ENCODE results near the gene NKD2.
A peak's percentile ranks its signal among the peaks of the same experiment; 100 is the strongest.
"Not testable (repeated sequence)": the region's sequence is repeated elsewhere in the genome, so short reads cannot be mapped to it uniquely, and the experiment has no call there.

Gene NKD2

GRCh38 chr5:979100-979817 lies 29.3 kb upstream of the NKD2 start:
- DNase-seq, result no peak

DNA sequence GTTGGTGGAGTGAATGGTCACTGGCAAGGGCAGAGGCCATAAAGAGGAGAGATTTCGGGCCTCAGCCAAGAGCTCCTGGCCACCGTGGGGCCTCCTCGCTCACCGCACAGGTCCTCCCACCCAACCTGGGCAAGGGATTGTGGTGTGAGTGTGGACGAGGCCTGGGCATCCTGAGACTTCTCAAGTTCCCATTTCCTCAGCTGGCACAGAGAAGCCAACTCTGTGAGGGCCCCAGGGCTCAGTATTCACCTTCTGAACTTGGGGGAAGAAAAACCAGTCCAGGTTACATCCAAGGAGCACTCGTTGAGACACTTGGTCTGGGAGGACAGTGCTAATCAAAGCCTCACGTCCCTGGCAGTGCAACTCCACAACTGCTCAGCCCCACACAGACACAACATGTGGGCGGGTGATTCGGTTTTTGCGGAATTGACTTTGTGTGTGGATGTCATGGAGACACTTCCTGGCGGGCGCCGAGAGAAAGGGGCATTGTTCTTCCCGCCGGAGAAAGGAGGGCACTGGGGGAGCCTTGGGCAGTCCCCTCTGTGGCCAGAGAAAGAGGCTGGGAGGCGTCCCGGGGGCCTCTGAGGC lies 28.5 kb upstream of the NKD2 start:
- peak in 5 of 14 donors; percentile 12 to 51 (median 24) for DNase-seq

DNA sequence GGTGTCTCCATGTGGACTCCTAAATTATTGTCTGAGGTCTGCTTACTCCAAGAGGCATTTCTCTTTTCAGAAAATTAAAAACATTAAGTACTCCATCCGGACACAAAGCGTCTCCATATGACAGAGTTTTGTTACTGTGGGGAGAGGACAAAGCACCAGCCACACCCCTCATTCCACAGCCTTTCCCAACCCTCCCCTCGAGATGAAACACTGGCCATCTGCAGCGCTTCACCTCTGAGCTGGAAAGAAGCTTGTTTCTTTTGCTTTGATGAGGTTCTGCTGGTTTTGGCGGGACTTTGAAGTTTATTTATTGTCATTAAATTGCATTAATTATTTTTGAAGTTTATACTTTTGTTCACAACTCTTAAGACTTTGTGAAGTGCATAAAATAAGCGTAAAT lies 27.6 kb upstream of the NKD2 start:
- DNase-seq, result no peak

GRCh38 chr5:981456-981855 lies 27.1 kb upstream of the NKD2 start:
- DNase-seq, result no peak

GRCh38 chr5:982377-983237 lies 26.0 kb upstream of the NKD2 start:
- DNase-seq, result no peak

DNA sequence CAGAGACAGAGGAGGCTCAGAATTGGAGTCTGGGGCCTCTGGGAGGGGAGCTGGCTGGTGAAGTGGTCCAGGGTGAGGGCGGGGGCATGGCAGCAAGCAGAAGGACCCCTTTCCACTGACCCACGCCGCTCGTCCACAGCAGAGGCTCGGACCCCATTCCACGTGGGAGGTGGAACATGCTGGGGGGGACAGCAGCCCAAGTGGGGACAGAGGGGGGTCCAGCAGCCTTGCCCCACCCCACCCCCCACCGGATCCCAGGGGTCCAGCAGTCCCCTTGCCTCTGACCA lies 25.4 kb upstream of the NKD2 start:
- DNase-seq, result no peak

DNA sequence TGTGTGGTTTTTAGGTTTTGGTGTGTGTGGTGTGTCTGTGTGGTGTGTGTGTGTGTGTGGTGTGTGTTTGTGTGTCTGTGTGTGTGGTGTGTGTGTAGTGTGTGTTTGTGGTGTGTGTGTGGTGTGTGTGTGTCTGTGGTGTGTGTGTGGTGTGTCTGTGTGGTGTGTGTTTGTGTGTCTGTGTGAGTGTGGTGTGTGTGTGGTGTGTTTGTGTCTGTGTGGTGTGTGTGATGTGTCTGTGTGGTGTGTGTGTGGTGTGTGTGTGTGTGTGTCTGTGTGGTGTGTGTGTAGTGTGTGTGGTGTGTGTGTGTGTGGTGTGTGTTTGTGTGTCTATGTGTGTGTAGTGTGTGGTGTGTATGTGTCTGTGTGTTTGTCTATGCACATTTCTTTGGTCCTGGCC lies 25.0 kb upstream of the NKD2 start:
- DNase-seq, result no peak

- no peak for DNase-seq
Observed at GRCh38 chr5:984774-985173, 23.8 kb upstream of the NKD2 start.

GRCh38 chr5:987761-988160 lies 20.8 kb upstream of the NKD2 start:
- no peak for DNase-seq

DNA sequence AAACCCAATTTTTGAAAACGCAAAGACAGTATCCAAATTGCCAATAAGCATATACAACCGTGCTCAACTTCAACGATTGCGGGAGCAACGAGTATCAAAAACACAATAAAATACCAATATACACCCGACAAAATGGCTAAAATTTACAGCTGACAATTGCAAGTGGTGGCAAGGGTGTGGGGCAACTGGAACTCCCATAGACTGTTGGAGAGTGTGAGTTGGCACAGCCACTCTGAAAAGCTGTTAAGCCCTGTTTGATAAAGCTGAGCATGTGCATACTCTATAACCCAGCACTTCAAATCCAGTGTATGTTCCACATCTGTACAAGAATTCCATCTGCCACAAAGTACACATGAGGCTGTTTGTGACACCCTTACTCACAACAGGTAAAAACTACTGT lies 20.3 kb upstream of the NKD2 start:
- no peak for DNase-seq

- DNase-seq, result peak in 9 of 14 donors; percentile 6 to 70 (median 40)
Observed at GRCh38 chr5:989961-990530, 18.6 kb upstream of the NKD2 start.

DNA sequence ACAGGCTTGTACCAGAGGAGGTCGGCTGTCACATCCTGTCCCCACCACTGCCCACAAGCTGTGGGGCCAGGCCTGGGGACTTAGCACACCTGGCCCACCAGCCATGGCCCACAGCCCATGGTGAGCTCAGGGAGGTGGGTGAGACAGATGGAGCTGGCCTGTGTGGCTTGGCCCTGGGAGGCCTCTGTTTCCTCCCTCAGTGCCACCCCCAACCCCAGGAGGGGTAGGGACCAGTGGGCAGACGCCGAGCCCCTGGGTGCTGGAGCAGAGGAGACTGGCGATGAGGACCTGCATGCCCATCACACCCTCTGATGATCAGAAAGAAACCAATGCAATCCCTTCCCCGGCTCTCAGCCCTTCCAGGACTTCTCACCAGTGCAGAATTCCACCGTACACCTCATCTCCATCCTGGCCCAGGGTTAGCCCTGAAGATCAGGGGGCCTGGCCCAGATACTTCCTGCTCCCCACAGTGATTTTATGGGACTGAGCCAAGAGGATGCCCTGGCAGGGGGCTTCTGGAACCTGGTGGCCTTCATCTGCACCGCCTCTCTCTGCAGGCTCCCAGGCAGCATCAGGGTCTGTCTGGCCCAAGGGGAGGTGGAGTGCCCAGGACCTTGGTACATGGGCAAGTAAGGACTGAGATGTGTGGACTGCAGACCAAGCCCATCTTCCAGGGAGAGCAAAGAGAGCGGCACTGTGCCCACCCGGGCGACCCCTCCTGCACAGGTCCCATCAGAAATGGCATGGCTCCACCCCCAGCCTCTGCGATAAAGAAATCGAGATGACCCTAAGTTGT lies 16.9 kb upstream of the NKD2 start:
- no peak for DNase-seq

DNA sequence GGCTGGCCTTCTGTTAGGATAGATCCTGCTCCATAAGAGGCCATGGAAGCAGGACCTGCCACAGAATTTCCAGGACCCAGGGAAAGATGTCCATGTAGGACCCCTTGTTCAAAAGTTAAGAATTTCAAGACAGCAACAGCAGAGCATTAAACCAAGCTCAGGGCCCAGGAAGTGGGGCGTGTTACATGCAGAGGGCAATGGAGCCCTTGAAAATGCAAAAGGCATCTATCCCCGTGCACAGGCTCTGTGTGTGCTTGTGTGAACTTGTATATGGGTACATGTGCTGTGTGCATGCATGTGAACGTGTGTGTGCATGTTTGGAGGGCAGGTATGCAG lies 14.4 kb upstream of the NKD2 start:
- DNase-seq, result no peak

DNA sequence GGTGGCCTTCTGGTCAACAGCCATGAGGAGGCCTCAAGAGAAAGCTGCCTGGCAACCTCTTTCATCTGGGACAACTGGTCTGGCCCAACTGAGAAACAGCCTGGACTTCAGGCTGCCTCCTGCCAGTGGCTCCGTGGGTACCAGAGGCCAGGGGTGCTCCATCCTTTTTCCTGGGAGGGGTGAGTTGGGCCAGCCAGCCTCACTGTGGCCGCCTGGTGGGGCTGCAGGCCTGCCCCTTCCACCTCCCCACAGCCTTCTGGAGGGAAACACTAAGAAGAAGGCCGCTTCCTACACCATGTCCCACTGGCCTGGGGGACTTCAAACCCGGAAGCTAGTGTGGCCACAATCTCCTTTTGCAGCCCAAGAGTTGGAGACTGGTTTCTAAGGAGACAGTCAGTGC lies 13.8 kb upstream of the NKD2 start:
- no peak for DNase-seq

GRCh38 chr5:995318-995717 lies 13.3 kb upstream of the NKD2 start:
- no peak for DNase-seq

DNA sequence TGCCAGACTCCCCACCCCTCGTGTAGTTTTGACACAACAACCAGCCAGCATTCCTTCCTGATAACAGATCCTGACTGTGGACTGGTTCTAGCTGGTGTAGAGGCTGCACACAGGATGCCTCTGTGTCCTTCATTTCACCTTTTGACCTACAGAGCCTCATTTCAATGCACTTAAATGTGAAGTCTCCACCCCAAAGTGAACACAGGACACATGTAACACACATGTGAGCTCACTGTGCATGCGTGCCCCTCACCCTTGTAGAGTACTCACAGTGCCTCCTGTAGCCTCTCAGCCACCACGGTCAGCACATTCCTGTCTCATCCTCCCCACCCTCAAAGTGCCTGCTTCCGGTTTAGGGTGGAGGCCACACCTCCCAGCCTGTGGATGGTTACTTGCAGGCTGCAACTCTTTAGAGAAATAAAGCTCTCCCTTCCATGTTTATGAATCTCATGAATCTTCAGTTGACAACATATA lies 11.6 kb upstream of the NKD2 start:
- DNase-seq, result no peak

DNA sequence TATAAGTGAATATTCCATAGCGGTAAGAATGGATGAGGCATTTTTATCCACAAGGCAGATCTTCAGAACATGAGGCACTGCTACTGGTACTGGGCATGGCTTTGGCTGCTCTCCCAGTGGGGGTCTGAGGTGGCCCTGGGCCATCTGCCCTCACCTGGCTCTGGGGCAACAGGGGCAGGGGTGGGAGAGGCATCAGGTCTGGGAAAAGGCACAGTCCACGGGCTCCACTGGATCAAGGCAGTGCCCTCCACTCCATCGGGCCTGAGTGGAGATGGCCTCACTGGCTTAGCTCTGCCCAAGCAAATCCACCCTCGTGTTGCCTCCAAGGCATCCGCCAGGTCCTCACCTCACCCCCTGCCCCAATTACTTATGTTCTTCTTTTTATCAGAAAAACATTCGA lies 10.9 kb upstream of the NKD2 start:
- DNase-seq, result no peak

DNA sequence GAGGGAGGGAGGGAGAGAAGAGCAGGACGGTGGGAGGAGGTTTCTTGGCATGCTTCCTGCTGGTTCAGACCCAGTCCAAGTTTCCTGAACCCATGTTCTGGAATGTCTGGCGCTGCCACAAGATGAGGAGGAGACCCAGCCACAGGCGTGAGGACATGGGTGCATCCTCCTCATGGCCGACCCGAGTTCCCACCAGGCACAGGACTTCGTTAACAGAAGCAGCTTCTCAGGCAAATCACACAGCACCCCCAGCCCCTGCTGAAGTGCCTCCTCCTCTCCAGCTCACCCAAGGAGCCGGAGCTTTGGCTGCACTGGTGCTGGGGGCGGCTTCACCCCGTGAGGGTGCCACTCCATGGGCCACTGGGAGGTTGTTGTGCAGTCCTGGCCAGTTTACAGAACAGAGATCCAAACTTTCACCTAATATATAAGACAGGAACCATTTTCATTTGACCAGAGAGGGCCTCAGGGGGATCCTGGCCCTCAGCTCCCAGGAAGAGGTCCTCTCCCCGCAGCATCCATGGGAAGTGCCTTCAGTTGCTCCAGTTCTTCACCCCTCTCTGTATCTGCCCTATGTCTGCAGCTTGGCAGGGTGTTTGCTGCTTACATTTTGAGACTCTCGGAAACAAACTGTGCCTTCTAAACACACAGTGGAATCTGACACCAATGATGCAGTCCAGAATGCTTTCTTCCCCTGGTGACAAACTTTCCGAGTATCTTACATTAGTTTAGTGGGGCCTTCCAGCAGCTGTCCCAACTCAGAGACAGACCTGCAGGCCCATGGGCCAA lies 10.2 kb upstream of the NKD2 start:
- DNase-seq, result no peak

DNA sequence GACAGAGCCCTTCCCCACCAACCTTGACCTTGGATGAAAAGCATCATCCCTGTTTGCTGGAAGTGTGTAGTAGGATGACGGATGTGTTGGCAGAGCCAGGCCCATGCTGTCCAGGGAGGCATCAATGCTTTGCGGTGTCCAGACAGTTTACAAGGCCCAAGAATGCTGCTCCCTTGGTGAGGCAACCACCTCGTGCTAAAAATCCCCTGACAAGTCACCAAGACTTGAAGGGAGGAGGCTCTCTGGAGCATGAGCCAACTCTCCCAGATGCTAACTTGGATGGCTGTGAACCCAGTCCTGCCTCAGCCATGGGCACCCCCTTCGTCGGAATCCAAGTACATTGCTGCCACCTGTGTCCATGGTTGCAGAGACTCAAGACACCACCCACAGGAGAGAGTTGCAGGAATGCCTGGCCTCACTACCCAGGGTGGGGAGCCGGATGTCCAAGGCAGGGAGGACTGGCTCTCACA lies 9.5 kb upstream of the NKD2 start:
- DNase-seq, result no peak

DNA sequence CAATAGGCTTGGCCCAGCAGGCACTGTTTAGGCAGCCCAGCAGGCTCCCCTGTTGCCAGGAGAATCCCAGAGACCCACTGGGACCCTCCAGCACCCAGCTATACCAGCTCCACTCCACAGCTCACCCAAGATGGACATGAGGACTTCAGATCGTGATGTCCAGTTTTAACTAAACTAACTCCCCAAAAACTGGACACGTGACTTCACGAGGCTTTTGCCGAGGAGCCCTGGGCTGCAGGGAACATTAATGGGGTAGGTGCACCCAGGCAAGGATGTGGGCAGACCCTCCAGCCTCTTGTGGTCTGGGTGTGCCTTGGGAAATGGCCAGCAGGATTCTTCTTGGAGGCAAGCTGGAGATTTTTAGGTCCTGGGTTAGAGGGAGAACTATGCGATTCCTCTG lies 8.9 kb upstream of the NKD2 start:
- no peak for DNase-seq

GRCh38 chr5:1000329-1000728 lies 8.3 kb upstream of the NKD2 start:
- no peak for DNase-seq

DNA sequence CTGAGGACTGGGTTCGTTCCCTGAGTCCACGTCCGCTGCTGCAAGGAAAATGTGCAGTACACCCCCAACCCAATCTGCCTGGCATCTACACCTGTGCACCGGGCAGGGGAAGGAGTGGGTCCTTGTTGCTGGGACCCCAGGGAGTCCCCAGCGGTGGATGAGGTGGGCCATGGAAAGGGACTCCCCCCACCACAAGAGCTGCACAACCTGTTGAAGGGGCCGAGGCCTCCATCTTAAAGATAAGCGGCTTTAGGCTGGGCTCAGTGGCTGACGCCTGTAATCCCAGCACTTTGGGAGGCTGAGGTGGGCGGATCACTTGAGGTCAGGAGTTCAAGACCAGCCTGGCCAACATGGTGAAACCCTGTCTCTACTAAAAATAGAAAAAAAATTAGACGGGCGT lies 7.8 kb upstream of the NKD2 start:
- not testable (repeated sequence) for DNase-seq
